GM19324 (cell line): ENCODE data around the gene DOCK2.

Experiments
- ATAC-seq: cut with Tn5 transposase; IDR thresholded peaks from one replicate; pipeline ENCODE4 v1.9.1; 2021; ENCODE audit warnings: mild to moderate bottlenecking, moderate library complexity; ENCODE audit not compliant: unreplicated experiment, low FRiP score

Gene DOCK2

DNA sequence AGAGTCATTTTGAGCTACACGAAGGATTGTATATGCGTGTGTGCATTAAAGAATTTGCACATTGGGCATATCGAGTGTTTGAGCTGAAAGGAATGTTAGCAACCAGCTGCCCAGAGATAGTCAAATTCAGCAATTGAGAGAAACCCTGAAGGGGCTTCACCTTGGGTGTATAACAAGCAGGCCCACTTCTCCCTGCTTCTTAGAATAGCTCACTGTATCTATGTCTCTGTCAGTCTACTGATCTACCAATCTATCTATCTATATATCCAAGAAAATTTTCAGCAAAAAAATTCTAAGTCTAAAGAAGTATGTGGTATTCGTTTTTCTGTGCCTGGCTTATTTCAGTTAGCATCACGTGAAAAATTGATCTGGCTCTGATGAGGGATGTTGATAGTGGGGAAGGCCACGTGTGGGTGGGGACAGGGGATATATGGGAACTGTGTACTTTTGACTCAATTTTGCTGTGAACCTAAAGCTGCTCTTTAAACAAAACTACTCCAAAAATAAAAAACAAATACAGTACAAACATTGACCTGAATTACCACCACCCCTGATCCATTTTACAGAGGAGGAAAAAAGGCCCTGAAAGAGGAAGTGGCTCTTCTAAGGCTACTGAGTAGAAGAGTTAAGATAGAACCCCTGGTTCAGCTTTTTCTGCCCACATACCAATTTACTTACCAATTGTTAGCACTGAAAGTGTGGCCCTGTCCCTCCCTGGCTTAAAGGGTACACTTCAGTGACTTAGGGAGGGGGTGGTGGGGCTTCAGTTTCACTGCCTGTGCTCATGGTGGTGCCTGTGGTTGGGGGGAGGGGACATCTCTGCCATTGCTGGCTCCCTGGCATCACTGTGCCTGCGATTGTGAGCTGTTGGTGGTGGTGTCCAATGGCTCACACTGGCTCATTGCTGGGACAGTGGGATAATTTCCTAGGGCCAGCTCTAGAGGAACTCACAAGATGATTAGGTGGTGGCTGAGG is 141.8 kb downstream of the DOCK2 start:
- ATAC-seq = peak; percentile 84

DNA sequence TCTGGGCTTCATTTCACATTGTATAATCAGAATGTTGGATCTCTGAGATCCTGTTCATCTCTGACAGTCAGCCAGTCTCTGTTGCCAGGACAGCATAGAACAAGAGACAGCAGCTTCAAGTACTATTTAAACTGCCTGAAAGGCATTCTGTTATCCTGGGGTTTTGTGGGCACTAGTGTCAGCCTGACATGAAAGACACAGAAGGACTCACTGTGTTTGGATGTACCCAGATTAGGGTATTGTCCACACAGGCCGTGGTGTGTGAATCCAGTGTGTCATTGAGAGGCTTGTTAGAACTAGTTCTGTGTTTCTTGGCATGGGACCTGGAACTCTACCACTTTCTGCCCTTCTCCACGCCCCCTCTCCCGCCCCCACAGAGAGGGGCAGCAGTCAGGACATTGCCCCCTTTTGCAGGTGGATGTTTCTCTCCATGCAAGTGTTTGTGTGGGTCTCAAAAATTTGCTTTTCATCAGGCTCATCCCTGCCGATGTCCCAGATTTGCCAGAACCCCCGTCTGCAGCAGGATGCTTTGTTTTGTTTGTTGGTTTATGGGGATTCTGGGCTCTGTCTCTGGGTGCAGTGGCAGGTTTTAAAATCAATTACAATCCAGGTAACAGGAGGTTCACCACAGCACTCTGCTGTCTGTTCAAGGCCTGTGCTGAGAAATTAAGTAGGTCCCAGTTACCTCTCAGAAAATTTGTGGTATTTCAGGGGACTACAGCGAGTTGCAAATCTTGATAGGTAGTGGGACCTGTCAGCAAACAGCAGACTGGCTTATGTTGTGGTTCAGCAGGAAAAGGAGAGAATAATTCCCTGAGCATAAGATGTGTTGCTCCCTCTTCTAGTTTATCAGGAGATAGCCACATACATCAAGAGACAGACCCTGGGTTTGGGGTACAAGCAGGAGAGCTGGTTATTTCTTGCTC is 144.6 kb downstream of the DOCK2 start:
- ATAC-seq = no peak

DNA sequence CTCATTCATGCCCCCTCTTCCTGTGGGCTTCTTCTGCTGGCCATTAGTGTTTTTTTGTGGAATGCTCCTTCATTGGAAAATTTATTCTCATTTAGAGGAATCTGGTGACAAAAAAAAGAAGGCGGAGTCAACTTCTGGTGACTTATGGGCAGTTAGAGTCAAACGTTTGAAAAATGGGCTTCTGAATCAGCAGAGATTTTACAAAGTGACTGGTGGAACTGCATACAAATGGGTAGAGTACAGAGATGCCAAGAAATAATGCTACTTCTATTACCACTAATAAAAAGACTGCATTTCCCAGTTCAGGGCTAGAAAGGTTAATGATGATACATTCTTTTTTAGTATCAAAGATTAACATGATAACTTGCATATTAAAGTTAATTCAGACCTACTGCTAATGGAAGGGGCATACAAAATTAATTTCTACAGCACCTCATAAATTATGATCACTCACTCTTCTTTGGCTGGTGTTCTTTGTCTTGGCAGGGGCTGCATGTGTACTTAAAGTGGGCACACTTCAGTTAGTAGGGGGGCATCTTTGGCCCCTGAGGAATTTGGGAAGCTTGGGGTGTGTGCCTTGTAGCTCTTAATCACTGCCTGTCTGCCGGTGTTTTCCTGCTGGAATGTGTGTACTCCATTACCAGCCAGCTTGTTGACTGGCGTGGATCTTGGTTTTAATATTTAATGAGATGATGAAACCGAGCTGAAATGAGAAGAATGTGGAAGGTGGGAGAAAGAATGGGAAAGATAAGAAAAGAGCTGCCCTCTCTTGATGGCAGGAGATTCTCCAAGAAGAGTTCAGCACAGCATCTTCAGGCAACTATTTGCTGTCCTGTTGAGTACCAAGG is 148.9 kb downstream of the DOCK2 start:
- ATAC-seq = no peak

DNA sequence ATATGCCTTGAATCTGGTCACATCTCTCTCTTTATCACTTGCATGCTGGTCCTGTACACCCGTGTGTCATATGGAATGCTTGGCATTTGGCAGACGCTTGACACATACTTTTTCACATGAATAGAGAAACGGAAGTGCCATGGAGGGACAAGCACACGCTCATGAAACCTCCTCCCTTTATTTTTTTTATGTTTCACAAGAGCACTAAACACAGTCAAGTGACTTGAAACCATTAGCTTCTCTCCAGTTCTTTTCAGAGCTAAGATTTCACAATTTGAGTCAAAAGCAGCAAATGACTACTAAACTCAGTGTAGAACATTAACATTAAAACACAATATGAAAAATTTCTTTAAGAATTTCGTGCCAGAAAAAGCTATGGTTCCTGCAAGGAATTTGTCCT is 151.1 kb downstream of the DOCK2 start:
- ATAC-seq = no peak

DNA sequence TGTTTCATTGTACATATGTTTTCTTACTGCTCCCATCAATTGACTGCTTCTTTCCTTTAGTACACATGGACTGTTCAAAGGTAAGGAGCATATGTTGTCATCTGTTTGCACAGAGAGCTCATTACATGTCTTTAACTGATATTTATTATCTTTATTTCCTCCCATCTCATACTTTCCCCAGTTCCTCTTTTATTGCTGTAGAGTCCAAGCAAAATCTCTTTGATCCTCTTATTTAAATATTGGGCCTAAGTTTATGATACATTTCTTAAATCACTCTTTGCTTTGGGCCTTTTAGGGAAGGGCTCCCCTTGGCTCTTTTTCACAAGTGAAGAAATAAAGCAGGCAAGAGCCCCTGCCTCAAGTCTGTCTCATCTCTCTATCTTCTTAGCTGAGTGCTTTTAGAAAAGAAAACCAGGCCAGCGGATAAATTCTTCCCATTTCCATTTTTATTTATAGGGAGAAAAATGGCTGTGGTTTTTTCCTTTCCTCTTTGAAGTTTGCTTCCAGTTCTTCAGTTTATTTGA is 152.4 kb downstream of the DOCK2 start:
- ATAC-seq = no peak

DNA sequence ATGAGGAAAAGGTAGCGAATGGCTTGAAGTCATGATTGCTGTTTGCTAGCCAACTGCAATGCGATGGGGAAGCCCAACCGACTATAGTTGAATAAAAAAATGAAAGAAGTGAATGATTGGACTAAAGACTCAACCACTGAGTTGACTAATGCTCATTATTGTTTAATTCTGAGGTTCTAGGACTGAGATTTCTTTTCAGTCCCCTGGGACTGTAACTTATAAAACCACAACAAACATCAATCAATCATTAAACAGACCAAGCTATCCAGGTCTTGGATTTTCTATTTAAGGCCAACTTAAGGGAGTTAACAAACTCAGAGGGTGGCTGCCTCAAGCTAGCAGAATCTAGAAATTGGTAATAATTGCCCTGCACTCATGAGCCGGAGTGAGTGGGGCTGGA is 154.2 kb downstream of the DOCK2 start:
- ATAC-seq = no peak

DNA sequence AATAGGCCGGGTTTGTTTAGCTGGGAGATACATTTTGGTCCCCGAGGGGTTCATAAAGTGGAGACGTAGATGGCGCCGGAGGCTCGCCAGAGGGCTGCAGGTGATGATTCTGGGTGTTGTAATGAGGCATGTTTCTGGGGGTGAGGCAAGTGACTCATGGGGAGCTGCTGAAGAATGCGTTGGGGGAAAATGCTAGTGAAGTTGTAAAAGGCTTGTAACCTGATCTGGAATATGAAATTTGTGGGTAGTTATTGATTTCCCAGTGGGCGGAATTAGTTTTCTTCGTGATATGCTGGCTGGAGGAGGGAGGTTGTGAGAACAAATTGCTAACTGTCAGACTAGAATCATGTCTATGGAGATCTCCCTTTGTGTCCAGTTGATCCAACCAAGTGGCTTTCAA is 158.3 kb downstream of the DOCK2 start:
- no peak for ATAC-seq

DNA sequence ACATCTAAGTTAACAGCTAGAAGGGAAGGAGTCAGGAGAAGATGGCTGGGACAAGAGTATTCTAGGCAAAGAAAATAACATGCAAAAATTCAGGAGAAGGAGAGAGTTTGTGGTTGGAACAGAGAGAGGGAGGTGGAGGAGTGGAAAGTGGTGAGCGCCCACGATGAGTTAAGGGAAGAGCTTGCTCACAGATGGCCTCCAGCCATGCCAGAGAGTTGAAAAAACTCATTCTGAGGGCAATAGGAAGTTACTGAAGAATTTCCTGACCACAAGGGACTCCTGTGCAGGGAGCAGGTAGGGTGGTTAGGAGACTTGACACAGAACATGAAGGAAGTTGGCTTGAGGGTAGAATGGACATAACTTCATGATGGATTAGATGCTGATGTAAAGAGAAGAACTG is 159.7 kb downstream of the DOCK2 start:
- ATAC-seq = no peak

DNA sequence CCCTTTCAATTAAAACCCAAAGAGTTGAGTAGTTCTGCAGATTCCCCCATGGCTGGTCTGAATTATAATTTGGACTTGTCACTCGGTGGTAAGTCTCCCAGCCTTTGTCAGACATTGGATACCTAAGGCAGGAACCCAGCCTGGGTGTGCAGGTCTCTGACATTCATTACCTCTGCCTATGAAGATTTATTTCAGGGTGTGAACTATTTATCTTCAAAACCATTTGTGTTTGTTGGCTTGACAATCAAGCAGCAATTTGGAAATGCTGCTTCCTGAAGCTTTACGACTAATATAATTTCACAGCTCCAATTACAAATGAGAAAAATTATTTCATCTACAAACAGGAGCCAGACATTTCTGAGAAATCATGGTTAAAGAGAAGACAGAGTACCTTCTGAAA is 160.5 kb downstream of the DOCK2 start:
- no peak for ATAC-seq

DNA sequence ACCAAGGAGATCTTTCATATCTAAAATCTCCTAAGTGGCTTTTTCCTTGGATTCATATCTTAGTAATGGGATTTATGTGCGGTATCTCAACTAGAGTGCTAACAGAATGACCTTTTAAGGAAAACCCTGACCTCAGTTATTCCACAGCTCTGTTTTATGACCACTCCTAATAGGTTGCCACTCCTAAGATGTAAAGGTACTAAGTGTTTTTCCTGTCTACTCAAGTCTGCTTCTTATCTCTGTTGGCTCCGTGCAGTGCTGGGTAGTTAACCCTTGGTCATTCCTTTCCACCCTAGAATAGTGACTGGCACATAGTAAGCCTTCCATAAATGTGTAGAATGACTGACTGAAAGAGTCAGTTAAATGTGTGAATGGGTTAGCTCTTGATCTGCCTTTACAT is 161.4 kb downstream of the DOCK2 start:
- ATAC-seq = no peak

DNA sequence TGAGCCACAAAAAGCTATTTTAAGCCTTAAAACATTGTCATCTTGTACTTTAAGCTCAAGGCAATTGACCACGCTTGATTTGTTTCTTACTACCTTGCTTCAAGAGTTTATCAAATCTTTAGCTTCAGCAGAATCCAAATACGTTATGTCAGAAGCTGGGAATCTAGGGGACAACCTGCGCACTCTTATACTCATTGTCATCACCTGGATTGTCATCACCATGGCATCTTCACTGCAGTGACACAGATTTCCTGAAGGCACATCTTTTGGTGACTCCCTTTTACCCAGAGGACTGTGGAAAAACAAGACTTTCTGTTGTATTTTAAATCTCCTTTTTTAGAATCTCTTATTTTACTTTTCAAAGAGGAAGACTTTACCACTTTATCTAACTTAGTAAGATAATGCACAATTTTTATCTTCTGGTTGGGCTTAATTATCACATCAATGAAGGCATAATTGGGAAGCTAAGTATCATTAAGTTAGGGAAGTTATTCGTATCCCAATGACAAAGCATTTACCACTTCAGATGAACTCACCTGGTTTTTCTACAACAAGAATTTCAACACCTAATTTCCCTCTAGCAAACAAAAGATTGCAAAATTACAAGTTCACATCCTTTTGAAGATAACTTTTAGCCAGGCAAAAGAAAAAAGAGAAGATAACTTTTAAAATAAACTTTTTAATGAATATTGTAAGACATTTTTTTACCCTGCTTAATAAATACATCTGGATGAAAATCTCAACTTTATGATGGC is 162.0 kb downstream of the DOCK2 start:
- no peak for ATAC-seq

DNA sequence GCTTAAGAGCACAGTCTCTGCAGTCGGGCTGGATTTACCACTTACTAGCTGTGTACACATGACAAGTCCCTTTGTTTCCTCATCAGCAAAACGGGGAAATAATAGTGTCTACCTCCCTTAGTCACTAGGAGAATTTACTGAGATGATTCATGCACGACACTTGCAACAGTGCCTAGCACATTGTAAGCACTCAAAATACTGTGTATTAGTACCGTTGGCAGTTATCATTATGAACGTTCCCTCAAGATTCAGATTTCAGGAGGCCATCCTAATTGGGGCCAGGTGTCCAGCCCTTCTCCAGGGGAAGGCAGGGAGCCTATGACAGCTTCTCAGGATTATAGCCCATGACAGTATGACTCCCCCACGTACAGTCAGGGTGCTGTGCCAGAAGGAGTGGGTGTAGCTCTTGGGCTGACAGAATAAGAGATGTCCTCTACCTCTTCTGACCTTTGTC is 164.3 kb downstream of the DOCK2 start:
- no peak for ATAC-seq

DNA sequence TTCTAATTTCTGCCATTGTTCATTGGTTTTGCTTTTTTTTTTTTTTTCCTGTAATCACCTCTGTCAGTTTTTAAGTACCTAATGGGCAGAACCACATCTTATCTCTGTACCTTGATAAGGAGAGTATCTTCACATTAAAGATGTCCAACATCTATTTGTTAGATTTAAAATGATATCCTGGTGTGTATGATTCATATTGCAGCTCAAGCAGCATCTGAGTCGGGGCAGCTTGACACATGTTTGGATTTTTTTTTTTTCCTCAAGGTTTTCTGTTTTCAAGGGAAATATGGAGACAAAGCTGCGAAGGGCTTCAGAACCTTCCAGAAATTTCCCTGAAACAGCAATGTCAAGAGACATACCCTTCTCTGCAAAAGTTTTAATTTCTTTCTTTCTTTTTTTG is 164.7 kb downstream of the DOCK2 start:
- ATAC-seq = no peak

DNA sequence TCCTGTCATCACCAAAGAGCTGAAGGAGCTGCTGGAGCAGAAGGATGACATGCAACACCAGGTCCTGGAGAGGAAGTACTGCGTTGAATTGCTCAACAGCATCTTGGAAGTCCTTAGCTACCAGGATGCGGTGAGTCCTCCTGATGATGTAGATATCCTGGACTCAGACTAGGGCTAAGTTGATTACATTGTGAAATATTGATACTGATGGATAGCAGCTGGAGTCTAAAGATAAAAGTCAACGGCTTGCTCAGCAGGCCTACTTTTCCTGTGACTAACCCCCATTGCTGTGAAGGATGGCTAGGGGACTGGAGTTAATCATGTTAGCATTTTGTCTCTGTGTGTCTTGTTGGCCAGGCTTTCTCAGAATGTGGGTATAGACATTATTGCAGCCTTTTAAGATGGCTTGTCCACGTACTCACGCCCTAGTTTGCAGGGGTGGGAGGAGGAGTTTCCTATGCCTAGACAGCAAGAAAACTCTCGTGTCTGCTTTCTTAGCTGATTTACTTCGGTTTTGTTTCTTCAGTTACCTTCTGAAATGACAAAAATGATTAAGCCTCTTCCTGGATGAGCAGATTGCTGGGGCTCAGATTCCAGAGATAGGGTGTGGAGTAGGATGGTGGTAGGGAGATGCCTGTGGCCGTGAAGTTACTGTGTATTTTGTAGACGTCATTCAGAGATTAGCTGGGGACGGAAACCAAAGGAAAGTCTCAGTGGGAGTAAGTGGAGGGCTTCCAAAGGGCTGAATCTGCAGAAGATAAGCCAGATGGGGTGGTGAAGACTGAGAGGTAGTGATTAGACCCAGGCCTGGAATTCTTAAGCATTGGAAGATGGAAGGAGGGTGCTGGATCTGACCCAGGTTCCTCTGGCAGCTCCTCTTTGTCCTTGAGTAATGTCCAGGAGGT is 166.3 kb downstream of the DOCK2 start:
- no peak for ATAC-seq

DNA sequence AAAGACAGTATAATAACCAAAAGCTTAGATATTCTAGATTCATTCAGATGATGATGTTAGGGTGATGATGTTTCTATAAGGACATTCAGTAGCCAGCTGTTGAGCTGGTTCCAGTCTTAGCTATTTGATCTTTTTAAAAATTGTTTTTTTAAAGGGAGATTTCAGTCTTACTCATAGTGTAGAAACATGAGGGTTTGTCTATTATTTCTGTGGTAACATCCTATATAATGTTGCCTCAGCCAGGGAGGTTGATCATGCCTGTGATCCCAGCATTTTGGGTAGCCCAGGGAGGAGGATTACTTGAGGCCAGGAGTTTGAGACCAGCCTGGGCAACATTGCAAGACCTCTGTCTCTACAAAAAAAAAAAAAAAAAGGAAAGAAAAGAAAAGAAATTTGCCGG is 167.8 kb downstream of the DOCK2 start:
- ATAC-seq = no peak

DNA sequence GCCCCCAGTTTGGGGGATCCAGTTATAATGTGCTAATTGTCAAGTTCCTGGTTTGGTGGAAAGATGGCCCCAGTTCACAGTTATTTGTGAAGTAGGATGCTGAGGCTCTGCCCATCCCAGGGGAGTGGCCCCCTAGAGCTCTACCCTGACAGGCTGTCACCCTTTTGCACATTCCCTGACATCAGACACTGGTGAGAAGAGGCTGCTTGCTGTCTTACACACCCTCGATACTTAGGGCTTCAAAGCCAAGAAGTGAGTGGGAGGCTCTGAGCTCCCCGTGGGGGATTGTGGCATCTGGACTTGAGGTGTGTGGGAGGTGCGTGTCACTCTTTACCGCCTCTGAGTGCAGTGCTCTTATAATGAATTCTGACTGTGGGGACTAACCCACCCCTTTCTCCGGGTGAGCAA is 168.5 kb downstream of the DOCK2 start:
- peak; percentile 82 for ATAC-seq

DNA sequence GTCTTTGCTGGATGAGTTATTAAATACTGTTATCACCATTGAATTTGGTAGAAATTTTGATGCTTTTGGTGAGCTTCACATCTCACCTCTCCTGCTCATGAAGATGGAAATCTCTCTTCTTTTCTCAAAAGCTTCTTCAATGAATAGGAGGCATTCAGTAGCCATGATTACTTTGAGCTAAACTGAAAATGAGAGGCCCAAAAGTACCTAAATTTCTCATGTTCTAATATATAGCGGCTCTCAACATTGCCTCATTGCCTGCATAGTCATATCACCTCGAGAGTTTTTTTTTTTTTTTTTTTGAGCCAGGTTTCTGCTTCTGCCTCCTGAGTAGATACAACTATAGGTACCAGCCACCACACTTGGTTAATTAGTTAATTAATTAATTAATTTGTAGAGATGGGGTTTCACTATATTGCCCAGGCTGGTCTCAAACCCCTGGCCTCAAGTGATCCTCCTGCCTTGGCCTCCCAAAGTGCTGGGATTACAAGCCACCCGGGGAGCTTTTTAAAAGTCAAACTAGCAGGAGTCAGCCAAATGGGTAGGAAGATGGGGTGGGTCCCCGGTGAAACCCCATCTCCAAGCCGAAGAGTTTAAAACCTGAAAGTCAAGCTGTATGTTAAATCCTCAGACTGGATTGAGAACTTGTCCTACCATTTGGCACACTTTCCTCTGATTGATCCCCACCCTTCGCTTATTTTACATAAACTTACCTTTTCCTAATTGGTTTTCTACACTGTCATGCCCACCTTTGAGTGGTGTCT is 169.0 kb downstream of the DOCK2 start:
- peak; percentile 32 for ATAC-seq

DNA sequence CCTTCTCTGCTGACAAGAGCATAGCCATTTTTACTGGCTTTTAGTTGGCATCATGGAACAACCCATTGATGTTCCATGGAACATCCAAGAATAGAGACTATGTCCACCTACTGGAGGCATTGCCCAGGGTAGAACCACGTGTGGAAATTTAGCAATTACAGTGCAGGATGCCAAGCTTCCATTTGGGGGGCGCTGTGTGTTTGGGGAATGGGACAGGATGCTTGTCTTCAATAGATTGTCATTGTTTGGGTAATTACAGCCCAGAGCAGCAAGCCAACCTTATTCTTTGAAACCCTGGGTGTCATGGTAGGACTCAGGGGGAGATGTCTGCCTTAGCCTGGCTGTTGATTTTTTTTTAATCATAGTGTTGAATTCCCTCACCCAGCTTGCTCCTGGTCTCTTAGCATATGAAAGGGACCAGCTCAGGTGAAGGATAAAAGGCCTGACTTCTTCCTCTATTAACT is 171.1 kb downstream of the DOCK2 start:
- no peak for ATAC-seq
